ENCODE measurements around the gene PLD1.

PLD1 gene

GRCh38 chr3:171691485-171691884 lies 118.8 kb downstream of the PLD1 start:
- no peak for TF ChIP-seq CTCF (IDR thresholded peaks at IDR 0.05; ENCODE audit: low read depth, low read length)
- H3K9me3 ChIP-seq (ENCODE audit: severe bottlenecking): no peaks in the 10 kb centered on the region
- no peak for DNase-seq
- H3K27ac ChIP-seq: no peak overlapping the region
- H3K4me3 ChIP-seq (ENCODE audit: low read depth, low read length): no peak overlapping the region
- no peaks in the 10 kb centered on the region for H3K36me3 ChIP-seq
- H3K27me3 ChIP-seq (ENCODE audit: insufficient read depth, low read depth, severe bottlenecking): no peaks in the 10 kb centered on the region

- no peaks in the 10 kb centered on the region for H3K27me3 ChIP-seq (ENCODE audit: insufficient read depth, low read depth, severe bottlenecking)
- DNase-seq: no peak
- H3K9me3 ChIP-seq (ENCODE audit: severe bottlenecking): no peaks in the 10 kb centered on the region
- H3K4me3 ChIP-seq (ENCODE audit: low read depth, low read length): no peak overlapping the region
- no peaks in the 10 kb centered on the region for H3K36me3 ChIP-seq
- no peak overlapping the region for H3K27ac ChIP-seq
- no peak for TF ChIP-seq CTCF (IDR thresholded peaks at IDR 0.05; ENCODE audit: low read depth, low read length)
Observed at GRCh38 chr3:171690281-171690680, 120.0 kb downstream of the PLD1 start.

- Histone ChIP-seq H3K9me3 (ENCODE audit: severe bottlenecking) (no peaks in the 10 kb centered on the region), H3K36me3 (no peaks in the 10 kb centered on the region), H3K27me3 (ENCODE audit: insufficient read depth, low read depth, severe bottlenecking) (no peaks in the 10 kb centered on the region), H3K4me3 (ENCODE audit: low read depth, low read length) (no peak overlapping the region), H3K27ac (no peak overlapping the region)
- no peak for DNase-seq
- no peak for TF ChIP-seq CTCF (IDR thresholded peaks at IDR 0.05; ENCODE audit: low read depth, low read length)
Observed at GRCh38 chr3:171688593-171688992, 121.7 kb downstream of the PLD1 start.

GRCh38 chr3:171688002-171688401 lies 122.3 kb downstream of the PLD1 start:
- no peaks in the 10 kb centered on the region for H3K36me3 ChIP-seq
- no peak overlapping the region for H3K27ac ChIP-seq
- no peak for TF ChIP-seq CTCF (IDR thresholded peaks at IDR 0.05; ENCODE audit: low read depth, low read length)
- H3K4me3 ChIP-seq (ENCODE audit: low read depth, low read length): no peak overlapping the region
- no peaks in the 10 kb centered on the region for H3K9me3 ChIP-seq (ENCODE audit: severe bottlenecking)
- no peaks in the 10 kb centered on the region for H3K27me3 ChIP-seq (ENCODE audit: insufficient read depth, low read depth, severe bottlenecking)
- DNase-seq: no peak

GRCh38 chr3:171687581-171687980 lies 122.7 kb downstream of the PLD1 start:
- H3K27ac ChIP-seq: no peak overlapping the region
- H3K36me3 ChIP-seq: no peaks in the 10 kb centered on the region

More at GRCh38 chr3:171687581-171687980, 122.7 kb downstream of the PLD1 start:
- no peak for TF ChIP-seq CTCF (IDR thresholded peaks at IDR 0.05; ENCODE audit: low read depth, low read length)
- Histone ChIP-seq H3K27me3 (ENCODE audit: insufficient read depth, low read depth, severe bottlenecking) (no peaks in the 10 kb centered on the region), H3K4me3 (ENCODE audit: low read depth, low read length) (no peak overlapping the region), H3K9me3 (ENCODE audit: severe bottlenecking) (no peaks in the 10 kb centered on the region)
- DNase-seq: no peak

Data from WERI-Rb-1 (cell line).